ENCODE measurements around the gene LGALS7B. TPM values are rescaled to one million over a fixed set of nuclear protein-coding genes. Genes with fewer than 3 reads are reported as not detected.
"Not testable (repeated sequence)": the region's sequence is repeated elsewhere in the genome, so short reads cannot be mapped to it uniquely, and the experiment has no call there.

LGALS7B gene
- total and polyA plus RNA-seq, 4 experiments from 2014 or later: not detected

DNA sequence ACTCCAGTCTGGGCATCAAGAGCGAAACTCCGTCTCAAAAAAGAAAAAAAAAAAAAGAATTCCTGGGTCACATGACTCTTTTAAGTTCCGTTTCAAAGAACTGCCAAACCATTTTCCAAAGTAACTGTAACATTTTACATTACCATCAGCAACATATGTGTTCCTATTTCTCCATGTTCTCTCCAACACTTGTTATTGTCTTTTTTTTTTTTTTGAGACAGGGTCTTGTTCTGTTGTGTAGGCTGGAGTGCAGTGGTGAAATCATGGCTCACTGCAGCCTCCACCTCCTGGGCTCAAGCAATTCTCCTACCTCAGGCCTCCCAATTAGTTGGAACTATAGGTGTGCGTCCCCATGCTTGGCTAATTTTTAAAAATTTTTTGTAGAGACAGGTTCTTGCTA lies 6.5 kb downstream of the LGALS7B start:
- DNase-seq: no peak
- Mint-ChIP-seq H3K4me1 (peaks cover 0 to 5% (median 4%) of the 10 kb centered on the region in 4 donors), H3K9me3 (peaks cover 0 to 2% (median 0%) of the 10 kb centered on the region in 8 donors), H3K36me3 (no peaks in the 10 kb centered on the region), H3K27me3 (no peaks in the 10 kb centered on the region), H3K27ac (no peak overlapping the region), H3K4me3 (no peak overlapping the region)
- intact Hi-C loops (cut with micrococcal nuclease): no loop called here
- Histone ChIP-seq H3K27me3 (ENCODE audit: insufficient read depth, low read length) (no peaks in the 10 kb centered on the region), H3K4me1 (ENCODE audit: insufficient read depth, low read length) (no peaks in the 10 kb centered on the region), H3K27ac (ENCODE audit: low read depth, low read length) (no peak overlapping the region), H3K9me3 (ENCODE audit: control insufficient read depth in 1 of 2, low read length in 2 of 2) (no peaks in the 10 kb centered on the region), H3K4me3 (ENCODE audit: low read length in 2 of 2) (no peak overlapping the region), H3K36me3 (ENCODE audit: insufficient read depth, low read length) (no peaks in the 10 kb centered on the region)
- ChIA-PET CTCF (ENCODE audit: partially characterized antibody) (interaction anchor here (1.0 kb wide), 1 partner anchor 56 kb away, joined by 3 read pairs; no protein-coding TSS in a partner anchor), POLR2A (ENCODE audit: partially characterized antibody) (no interaction called here)

DNA sequence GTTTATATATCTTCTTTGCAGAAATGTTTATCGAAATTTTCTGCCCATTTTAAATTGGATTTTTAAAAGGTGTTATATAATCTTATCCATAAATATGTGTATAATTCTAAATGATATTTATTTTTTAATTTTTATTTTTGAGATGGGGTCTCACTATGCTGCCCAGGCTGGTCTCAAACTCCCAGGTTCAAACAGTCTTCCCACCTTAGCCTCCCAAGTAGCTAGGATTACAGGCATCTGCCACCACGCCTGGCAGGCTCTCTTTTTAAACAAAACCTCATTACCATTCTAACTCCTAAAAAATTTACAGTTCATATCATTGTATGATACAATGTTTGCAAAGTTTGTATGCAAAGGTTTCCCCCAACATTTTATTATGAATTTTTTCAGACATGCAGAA lies 7.2 kb downstream of the LGALS7B start:
- Histone ChIP-seq H3K36me3 (ENCODE audit: insufficient read depth, low read length) (no peaks in the 10 kb centered on the region), H3K27me3 (ENCODE audit: insufficient read depth, low read length) (no peaks in the 10 kb centered on the region), H3K27ac (ENCODE audit: low read depth, low read length) (no peak overlapping the region), H3K4me1 (ENCODE audit: insufficient read depth, low read length) (no peaks in the 10 kb centered on the region), H3K9me3 (ENCODE audit: control insufficient read depth in 1 of 2, low read length in 2 of 2) (no peaks in the 10 kb centered on the region), H3K4me3 (ENCODE audit: low read length in 2 of 2) (no peak overlapping the region)
- ChIA-PET POLR2A (ENCODE audit: partially characterized antibody) (no interaction called here), CTCF (ENCODE audit: partially characterized antibody) (no interaction called here)
- no peaks in the 10 kb centered on the region for H3K27me3 Mint-ChIP-seq
- DNase-seq: no peak
- peaks cover 0 to 2% (median 0%) of the 10 kb centered on the region in 8 donors for H3K9me3 Mint-ChIP-seq
- H3K4me3 Mint-ChIP-seq: no peak overlapping the region
- intact Hi-C loops (cut with micrococcal nuclease): no loop called here
- H3K4me1 Mint-ChIP-seq: peaks cover 0 to 5% (median 4%) of the 10 kb centered on the region in 4 donors
- no peak overlapping the region for H3K27ac Mint-ChIP-seq
- H3K36me3 Mint-ChIP-seq: no peaks in the 10 kb centered on the region

DNA sequence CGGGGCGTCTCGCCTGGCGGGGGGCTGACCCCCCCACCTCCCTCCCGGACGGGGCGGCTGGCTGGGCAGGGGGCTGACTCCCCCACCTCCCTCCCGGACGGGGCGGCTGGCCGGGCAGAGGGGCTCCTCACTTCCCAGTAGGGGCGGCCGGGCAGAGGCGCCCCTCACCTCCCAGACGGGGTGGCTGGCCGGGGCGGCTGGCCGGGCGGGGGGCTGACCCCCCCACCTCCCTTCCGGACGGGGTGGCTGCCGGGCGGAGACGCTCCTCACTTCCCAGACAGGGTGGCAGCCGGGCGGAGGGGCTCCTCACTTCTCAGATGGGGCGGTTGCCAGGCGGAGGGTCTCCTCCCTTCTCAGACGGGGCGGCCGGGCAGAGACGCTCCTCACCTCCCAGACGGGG lies 8.8 kb downstream of the LGALS7B start:
- H3K4me1 ChIP-seq (ENCODE audit: insufficient read depth, low read length); H3K27me3 Mint-ChIP-seq; intact Hi-C loops (cut with micrococcal nuclease); H3K27me3 ChIP-seq (ENCODE audit: insufficient read depth, low read length); H3K4me1 Mint-ChIP-seq; H3K4me3 Mint-ChIP-seq; H3K36me3 Mint-ChIP-seq; H3K36me3 ChIP-seq (ENCODE audit: insufficient read depth, low read length); H3K9me3 Mint-ChIP-seq; H3K27ac ChIP-seq (ENCODE audit: low read depth, low read length); H3K27ac Mint-ChIP-seq; H3K4me3 ChIP-seq (ENCODE audit: low read length in 2 of 2); CTCF ChIA-PET (ENCODE audit: partially characterized antibody); DNase-seq; H3K9me3 ChIP-seq (ENCODE audit: control insufficient read depth in 1 of 2, low read length in 2 of 2); POLR2A ChIA-PET (ENCODE audit: partially characterized antibody): not testable (repeated sequence)

DNA sequence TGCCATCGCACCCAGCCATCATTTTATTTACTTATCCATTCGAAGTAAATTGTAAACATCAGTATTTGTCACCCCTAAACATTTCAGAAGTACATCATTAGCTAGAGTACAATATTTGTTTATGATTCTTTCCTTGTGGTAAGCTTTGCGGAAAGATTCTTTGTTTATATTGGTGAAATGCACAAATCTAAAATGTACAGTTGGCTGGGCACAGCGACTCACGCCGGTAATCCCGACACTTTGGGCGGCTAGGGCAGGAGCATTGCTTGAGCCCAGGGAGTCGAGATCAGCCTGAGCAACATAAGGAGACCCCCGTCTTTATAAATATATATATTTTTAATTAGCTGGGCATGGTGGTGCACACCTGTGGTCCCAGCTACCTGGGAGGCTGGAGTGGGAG lies 10.1 kb downstream of the LGALS7B start:
- CTCF ChIA-PET (ENCODE audit: partially characterized antibody): interaction anchor here (0.9 kb wide), 1 partner anchor 30 kb away, joined by 3 read pairs; no protein-coding TSS in a partner anchor
- Mint-ChIP-seq H3K4me3 (no peak overlapping the region), H3K9me3 (peaks cover 0 to 2% (median 0%) of the 10 kb centered on the region in 8 donors), H3K27ac (no peak overlapping the region), H3K36me3 (no peaks in the 10 kb centered on the region), H3K4me1 (peaks cover 0 to 1% (median 0%) of the 10 kb centered on the region in 4 donors), H3K27me3 (no peaks in the 10 kb centered on the region)
- Histone ChIP-seq H3K9me3 (ENCODE audit: control insufficient read depth in 1 of 2, low read length in 2 of 2) (no peaks in the 10 kb centered on the region), H3K4me3 (ENCODE audit: low read length in 2 of 2) (no peak overlapping the region), H3K4me1 (ENCODE audit: insufficient read depth, low read length) (no peaks in the 10 kb centered on the region), H3K27ac (ENCODE audit: low read depth, low read length) (no peak overlapping the region), H3K27me3 (ENCODE audit: insufficient read depth, low read length) (no peaks in the 10 kb centered on the region), H3K36me3 (ENCODE audit: insufficient read depth, low read length) (no peaks in the 10 kb centered on the region)
- POLR2A ChIA-PET (ENCODE audit: partially characterized antibody): no interaction called here
- DNase-seq: no peak
- intact Hi-C loops (cut with micrococcal nuclease): no loop called here

DNA sequence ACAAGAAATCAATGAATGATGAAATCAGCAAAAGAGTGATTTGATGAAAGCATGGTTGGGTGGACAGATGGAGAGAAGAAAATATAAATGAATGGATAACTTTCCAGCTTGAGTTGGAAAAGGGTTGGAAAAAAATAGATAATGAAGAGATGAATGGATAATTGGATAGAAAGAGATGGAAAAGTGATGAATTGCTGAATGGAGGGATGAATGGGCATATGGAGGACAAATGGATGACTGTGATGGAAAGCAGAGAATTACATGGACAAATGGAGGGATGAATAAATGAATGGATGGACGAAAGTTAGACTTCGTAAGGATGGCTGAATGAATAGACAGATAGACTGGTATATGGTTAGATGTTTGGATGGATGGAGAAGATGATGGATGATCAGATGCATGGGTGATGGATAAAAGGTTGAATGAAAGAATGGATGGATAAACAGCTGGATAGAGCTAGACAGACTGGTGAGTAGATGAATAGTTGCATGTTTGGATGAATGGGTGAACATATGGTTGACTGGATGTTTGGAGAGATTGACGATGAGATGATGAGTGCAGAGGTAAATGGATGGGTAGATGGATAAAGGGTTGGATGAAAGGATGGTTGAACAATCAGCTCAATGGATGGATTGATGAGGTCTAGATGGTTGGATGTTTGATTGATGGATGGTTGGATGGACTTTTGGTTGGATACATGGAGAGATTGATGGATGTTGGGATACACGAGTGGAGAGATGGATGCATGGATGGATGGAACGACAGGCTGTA lies 11.8 kb downstream of the LGALS7B start:
- no peaks in the 10 kb centered on the region for H3K36me3 ChIP-seq (ENCODE audit: insufficient read depth, low read length)
- ChIA-PET POLR2A (ENCODE audit: partially characterized antibody) (no interaction called here), CTCF (ENCODE audit: partially characterized antibody) (interaction anchor here (0.6 to 0.8 kb wide), 2 partner anchors 85 to 87 kb away, joined by 3 read pairs; no protein-coding TSS in a partner anchor)
- H3K27ac ChIP-seq (ENCODE audit: low read depth, low read length): no peak overlapping the region
- H3K27ac Mint-ChIP-seq: no peak overlapping the region
- H3K4me3 ChIP-seq (ENCODE audit: low read length in 2 of 2): no peak overlapping the region
- peaks cover 6% of the 10 kb centered on the region for H3K4me1 ChIP-seq (ENCODE audit: insufficient read depth, low read length)
- H3K9me3 ChIP-seq (ENCODE audit: control insufficient read depth in 1 of 2, low read length in 2 of 2): no peaks in the 10 kb centered on the region
- no peaks in the 10 kb centered on the region for H3K27me3 ChIP-seq (ENCODE audit: insufficient read depth, low read length)
- H3K4me3 Mint-ChIP-seq: no peak overlapping the region
- H3K36me3 Mint-ChIP-seq: peaks cover 0 to 5% of the 10 kb centered on the region in 2 donors
- intact Hi-C loops (cut with micrococcal nuclease): no loop called here
- no peak for DNase-seq
- H3K4me1 Mint-ChIP-seq: peaks cover 3 to 8% (median 5%) of the 10 kb centered on the region in 4 donors
- H3K27me3 Mint-ChIP-seq: no peaks in the 10 kb centered on the region
- H3K9me3 Mint-ChIP-seq: peaks cover 0 to 2% (median 0%) of the 10 kb centered on the region in 8 donors

DNA sequence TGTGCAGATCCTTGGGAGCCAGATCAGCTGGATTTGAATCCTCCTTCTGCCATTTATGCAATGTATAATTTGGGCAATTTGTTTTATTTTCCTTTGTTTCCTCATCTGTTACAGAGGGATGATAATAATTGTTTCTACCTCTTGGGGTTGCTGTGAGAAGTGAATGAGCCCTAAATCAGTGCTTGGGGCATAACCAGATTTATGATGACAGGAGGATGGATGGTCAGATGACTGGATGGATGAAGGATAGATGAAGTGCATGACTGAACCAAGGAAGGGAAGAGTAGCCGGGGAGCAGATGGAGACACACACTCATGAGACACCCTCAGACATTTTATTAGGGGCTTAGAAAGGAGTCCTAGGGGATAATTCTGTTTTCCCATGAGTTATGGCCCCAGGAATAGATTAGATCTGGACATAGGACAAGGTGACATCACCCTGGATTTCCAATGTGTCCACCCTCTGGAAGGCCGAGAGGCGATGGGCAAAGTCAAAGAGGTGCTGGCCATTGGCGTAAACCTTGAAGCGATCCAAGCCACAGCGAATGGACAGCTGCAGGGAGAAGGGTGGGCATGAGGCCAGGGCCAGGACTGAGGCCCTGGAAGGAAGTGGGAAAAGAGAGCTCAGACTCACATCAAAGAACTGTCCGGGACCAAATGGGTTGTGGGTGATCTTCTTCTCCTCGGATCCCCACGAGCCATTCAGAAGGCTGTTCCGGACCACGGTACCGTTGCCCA lies 12.5 kb downstream of the LGALS7B start:
- no peak for DNase-seq
- Histone ChIP-seq H3K27ac (ENCODE audit: low read depth, low read length) (no peak overlapping the region), H3K4me1 (ENCODE audit: insufficient read depth, low read length) (peaks cover 6% of the 10 kb centered on the region), H3K9me3 (ENCODE audit: control insufficient read depth in 1 of 2, low read length in 2 of 2) (no peaks in the 10 kb centered on the region), H3K4me3 (ENCODE audit: low read length in 2 of 2) (no peak overlapping the region), H3K27me3 (ENCODE audit: insufficient read depth, low read length) (no peaks in the 10 kb centered on the region), H3K36me3 (ENCODE audit: insufficient read depth, low read length) (no peaks in the 10 kb centered on the region)
- intact Hi-C loops (cut with micrococcal nuclease): no loop called here
- Mint-ChIP-seq H3K27me3 (no peaks in the 10 kb centered on the region), H3K9me3 (peaks cover 0 to 2% (median 0%) of the 10 kb centered on the region in 8 donors), H3K27ac (no peak overlapping the region), H3K4me1 (peaks cover 3 to 8% (median 5%) of the 10 kb centered on the region in 4 donors), H3K36me3 (peaks cover 0 to 5% of the 10 kb centered on the region in 2 donors), H3K4me3 (no peak overlapping the region)
- ChIA-PET CTCF (ENCODE audit: partially characterized antibody) (interaction anchor here (0.6 to 0.7 kb wide), 2 partner anchors 85 to 167 kb away, joined by 3 read pairs; no protein-coding TSS in a partner anchor), POLR2A (ENCODE audit: partially characterized antibody) (no interaction called here)

DNA sequence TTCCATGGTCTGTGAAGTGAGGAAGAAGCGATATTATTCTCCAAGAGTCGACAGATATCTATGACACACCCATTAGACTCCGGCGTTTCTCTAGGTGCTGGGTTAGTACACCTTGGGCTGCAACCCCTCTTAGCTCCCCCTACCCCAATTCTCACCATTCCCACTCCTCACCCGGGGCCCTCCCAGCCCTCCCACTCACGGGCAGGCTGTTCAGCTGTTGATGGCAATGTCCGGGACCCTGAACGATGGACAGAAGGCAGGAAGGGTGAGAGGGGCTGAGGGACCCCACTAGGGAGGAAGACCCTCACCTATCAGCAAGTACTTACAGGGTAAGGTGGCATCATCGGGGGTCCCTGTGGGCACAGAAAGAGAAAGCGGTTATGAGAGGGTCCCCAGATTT lies 14.5 kb downstream of the LGALS7B start:
- ChIA-PET CTCF (ENCODE audit: partially characterized antibody) (interaction anchor here (1.0 kb wide), 1 partner anchor 66 kb away, joined by 4 read pairs; no protein-coding TSS in a partner anchor), POLR2A (ENCODE audit: partially characterized antibody) (no interaction called here)
- DNase-seq: no peak
- H3K4me1 ChIP-seq (ENCODE audit: insufficient read depth, low read length): peaks cover 6% of the 10 kb centered on the region
- Mint-ChIP-seq H3K27ac (no peak overlapping the region), H3K36me3 (peaks cover 0 to 5% of the 10 kb centered on the region in 2 donors), H3K27me3 (no peaks in the 10 kb centered on the region), H3K4me1 (peaks cover 3 to 8% (median 6%) of the 10 kb centered on the region in 4 donors), H3K9me3 (peaks cover 0 to 2% (median 0%) of the 10 kb centered on the region in 8 donors), H3K4me3 (no peak overlapping the region)
- no peak overlapping the region for H3K27ac ChIP-seq (ENCODE audit: low read depth, low read length)
- intact Hi-C loops (cut with micrococcal nuclease): no loop called here
- no peak overlapping the region for H3K4me3 ChIP-seq (ENCODE audit: low read length in 2 of 2)
- H3K9me3 ChIP-seq (ENCODE audit: control insufficient read depth in 1 of 2, low read length in 2 of 2): no peaks in the 10 kb centered on the region
- no peaks in the 10 kb centered on the region for H3K36me3 ChIP-seq (ENCODE audit: insufficient read depth, low read length)
- H3K27me3 ChIP-seq (ENCODE audit: insufficient read depth, low read length): no peaks in the 10 kb centered on the region

All from CD4-positive, alpha-beta memory T cell (primary cell).